ENCODE results near the gene SLC26A8.

The SLC26A8 gene

GRCh38 chr6:36023996-36024795 is at the start of gene SLC26A8:
Gene SLC26A8, minus strand, starts transcription at chr6:36024641. Its CDS starts 4,934 bp downstream, at chr6:36019707.
- no peak for DNase-seq

GRCh38 chr6:36073587-36073986 is 49.1 kb upstream of the SLC26A8 start:
- DNase-seq, result no peak

GRCh38 chr6:36072681-36073080 is 48.2 kb upstream of the SLC26A8 start:
- no peak for DNase-seq

- DNase-seq, result no peak
Observed at GRCh38 chr6:36071714-36072113, 47.3 kb upstream of the SLC26A8 start.

GRCh38 chr6:36071281-36071680 is 46.8 kb upstream of the SLC26A8 start:
- no peak for DNase-seq

GRCh38 chr6:36070252-36070651 is 45.8 kb upstream of the SLC26A8 start:
- DNase-seq, result no peak

- DNase-seq, result peak; percentile 10
Observed at GRCh38 chr6:36069573-36069972, 45.1 kb upstream of the SLC26A8 start.

- no peak for DNase-seq
Observed at GRCh38 chr6:36068586-36068985, 44.1 kb upstream of the SLC26A8 start.

- no peak for DNase-seq
Observed at GRCh38 chr6:36068012-36068392, 43.6 kb upstream of the SLC26A8 start.

- DNase-seq, result no peak
Observed at GRCh38 chr6:36067374-36068011, 43.1 kb upstream of the SLC26A8 start.

GRCh38 chr6:36066817-36067216 is 42.4 kb upstream of the SLC26A8 start:
- no peak for DNase-seq

- DNase-seq, result no peak
Observed at GRCh38 chr6:36065916-36066315, 41.5 kb upstream of the SLC26A8 start.

- no peak for DNase-seq
Observed at GRCh38 chr6:36064770-36065396, 40.4 kb upstream of the SLC26A8 start.

- no peak for DNase-seq
Observed at GRCh38 chr6:36063318-36064060, 39.0 kb upstream of the SLC26A8 start.

- DNase-seq, result no peak
Observed at GRCh38 chr6:36062247-36062646, 37.8 kb upstream of the SLC26A8 start.

GRCh38 chr6:36061236-36061635 is 36.8 kb upstream of the SLC26A8 start:
- DNase-seq, result no peak

- no peak for DNase-seq
Observed at GRCh38 chr6:36056178-36056577, 31.7 kb upstream of the SLC26A8 start.

- no peak for DNase-seq
Observed at GRCh38 chr6:36054956-36055355, 30.5 kb upstream of the SLC26A8 start.

GRCh38 chr6:36054415-36054814 is 30.0 kb upstream of the SLC26A8 start:
- no peak for DNase-seq

GRCh38 chr6:36053878-36054277 is 29.4 kb upstream of the SLC26A8 start:
- no peak for DNase-seq

- DNase-seq, result no peak
Observed at GRCh38 chr6:36052097-36052496, 27.7 kb upstream of the SLC26A8 start.

GRCh38 chr6:36050947-36051710 is 26.7 kb upstream of the SLC26A8 start:
- DNase-seq, result no peak

- DNase-seq, result no peak
Observed at GRCh38 chr6:36050305-36050704, 25.9 kb upstream of the SLC26A8 start.
